Gastrocnemius medialis (tissue), 4 donors: Measurements from ENCODE around the gene RPL22L1.

Experiments
- CTCF ChIP-seq, 5 experiments: fragments of 450-650 bp in 3 of 5; fragments of 200-600 bp in 2 of 5; sonication (generic) in 2 of 5; IDR thresholded peaks in 4 of 5; conservative IDR thresholded peaks in 1 of 5; 1 replicate in 4 of 5; 2 replicates in 1 of 5; pipeline ENCODE4 v1.5.1; 2016 to 2019; ENCODE audit warnings: antibody characterized with exemption in 5 of 5, mild to moderate bottlenecking in 3 of 5, moderate library complexity in 3 of 5
- POLR2A ChIP-seq, 2 donors: fragments of 450-650 bp; IDR thresholded peaks; one replicate each; pipeline ENCODE4 v1.6.1; 2017; ENCODE audit warnings: antibody characterized with exemption in 2 of 2, mild to moderate bottlenecking in 2 of 2, moderate library complexity in 2 of 2

GRCh38 chr3:170852324-170852723 is 17.7 kb downstream of the RPL22L1 start:
- TF ChIP-seq CTCF (IDR thresholded peaks at IDR 0.05 in 4 of 5, conservative IDR thresholded peaks at IDR 0.05 in 1 of 5): no peak
- no peak for TF ChIP-seq POLR2A (IDR thresholded peaks at IDR 0.05)
